ENCODE measurements around the gene TENT4A. TPM values are rescaled to one million over a fixed set of nuclear protein-coding genes. Genes with fewer than 3 reads are reported as not detected.
A peak's percentile ranks its signal among the peaks of the same experiment; 100 is the strongest.

Gene TENT4A
- total and polyA plus RNA-seq, 2 of the 4 experiments (the other 2 are of a cell fraction): 5.9 to 17.2 TPM

- POLR2A ChIA-PET (ENCODE audit: unreplicated experiment): no interaction called here
- TF ChIP-seq MXI1 (IDR thresholded peaks at IDR 0.05; ENCODE audit: borderline replicate concordance, low read depth, low read length): no peak
- TF ChIP-seq, protein P1, sequence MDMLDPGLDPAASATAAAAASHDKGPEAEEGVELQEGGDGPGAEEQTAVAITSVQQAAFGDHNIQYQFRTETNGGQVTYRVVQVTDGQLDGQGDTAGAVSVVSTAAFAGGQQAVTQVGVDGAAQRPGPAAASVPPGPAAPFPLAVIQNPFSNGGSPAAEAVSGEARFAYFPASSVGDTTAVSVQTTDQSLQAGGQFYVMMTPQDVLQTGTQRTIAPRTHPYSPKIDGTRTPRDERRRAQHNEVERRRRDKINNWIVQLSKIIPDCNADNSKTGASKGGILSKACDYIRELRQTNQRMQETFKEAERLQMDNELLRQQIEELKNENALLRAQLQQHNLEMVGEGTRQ (IDR thresholded peaks at IDR 0.05; ENCODE audit: low read depth, low read length): no peak
- no peak for TF ChIP-seq RCOR1 (IDR thresholded peaks at IDR 0.05; ENCODE audit: insufficient replicate concordance, low read length)
- TF ChIP-seq CHD1 (IDR thresholded peaks at IDR 0.05; ENCODE audit: low read depth, low read length): no peak
- TF ChIP-seq FOS (IDR thresholded peaks at IDR 0.05; ENCODE audit: low read depth, low read length): no peak
- TF ChIP-seq, protein P2, sequence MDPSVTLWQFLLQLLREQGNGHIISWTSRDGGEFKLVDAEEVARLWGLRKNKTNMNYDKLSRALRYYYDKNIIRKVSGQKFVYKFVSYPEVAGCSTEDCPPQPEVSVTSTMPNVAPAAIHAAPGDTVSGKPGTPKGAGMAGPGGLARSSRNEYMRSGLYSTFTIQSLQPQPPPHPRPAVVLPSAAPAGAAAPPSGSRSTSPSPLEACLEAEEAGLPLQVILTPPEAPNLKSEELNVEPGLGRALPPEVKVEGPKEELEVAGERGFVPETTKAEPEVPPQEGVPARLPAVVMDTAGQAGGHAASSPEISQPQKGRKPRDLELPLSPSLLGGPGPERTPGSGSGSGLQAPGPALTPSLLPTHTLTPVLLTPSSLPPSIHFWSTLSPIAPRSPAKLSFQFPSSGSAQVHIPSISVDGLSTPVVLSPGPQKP (IDR thresholded peaks at IDR 0.05; ENCODE audit: borderline replicate concordance, low read depth, low read length): no peak
- no peak for TF ChIP-seq RAD21 (IDR thresholded peaks at IDR 0.05; ENCODE audit: low read length)
- TF ChIP-seq NFE2L2 (IDR thresholded peaks at IDR 0.05; ENCODE audit: low read depth, low read length): no peak
- no peak for TF ChIP-seq MAFK (IDR thresholded peaks at IDR 0.05; ENCODE audit: low read depth, low read length)
- no peak for TF ChIP-seq BHLHE40 (IDR thresholded peaks at IDR 0.05; ENCODE audit: low read depth, low read length)
- no peak for TF ChIP-seq SMC3 (IDR thresholded peaks at IDR 0.05; ENCODE audit: low read depth, low read length)
- no peak for TF ChIP-seq CEBPB (IDR thresholded peaks at IDR 0.05; ENCODE audit: low read depth, low read length)
- TF ChIP-seq POLR2A (IDR thresholded peaks at IDR 0.05; ENCODE audit: low read depth, low read length): no peak
- no peak for TF ChIP-seq CTCF (conservative IDR thresholded peaks at IDR 0.05; ENCODE audit: low read depth, low read length)
Observed at GRCh38 chr5:6744841-6745705, 31.8 kb downstream of the TENT4A start.

More at GRCh38 chr5:6744841-6745705, 31.8 kb downstream of the TENT4A start:
- H3K18ac ChIP-seq (ENCODE audit: low read depth, low read length): no peak overlapping the region
- no peak overlapping the region for H2BK120ac ChIP-seq (ENCODE audit: low read depth, low read length)
- H4K20me1 ChIP-seq (ENCODE audit: insufficient read depth, low read length): peaks cover 59% of the 10 kb centered on the region
- dilution Hi-C loops (cut with HindIII; ENCODE audit: low sequenced_read_pairs, unreplicated experiment): no loop called here
- no peak overlapping the region for H4K91ac ChIP-seq (ENCODE audit: insufficient read depth, low read depth, low read length)
- H3K79me1 ChIP-seq (ENCODE audit: low read depth in 1 of 2, low read length in 2 of 2): peaks cover 42 to 69% of the 10 kb centered on the region in 2 experiments
- no peak overlapping the region for H3K4ac ChIP-seq (ENCODE audit: low read depth, low read length)
- WGBS, 2 experiments (ENCODE audit: extremely low coverage in 2 of 2, insufficient read length in 1 of 2): 87% methylated on average over 3 of the region's 12 CpGs; no CpG with 5 or more reads in 1 of the 2 experiments
- H2AK9ac ChIP-seq (replicated peaks; ENCODE audit: low read depth, low read length, poor library complexity): peak overlapping the region; percentile 6
- no peak overlapping the region for H3K9ac ChIP-seq (ENCODE audit: low read depth, low read length)
- H3K9me1 ChIP-seq (ENCODE audit: insufficient read depth, low read length): peaks cover 4% of the 10 kb centered on the region
- peaks cover 2% of the 10 kb centered on the region for H3K4me1 ChIP-seq (ENCODE audit: control insufficient read depth, insufficient read depth, low read length)
- H2AK5ac ChIP-seq (ENCODE audit: low read depth, low read length): no peak overlapping the region
- H3K27me3 ChIP-seq (ENCODE audit: control insufficient read depth, insufficient read depth, low read length): no peaks in the 10 kb centered on the region
- H3K9me3 ChIP-seq (ENCODE audit: control insufficient read depth, insufficient read depth, low read length): no peaks in the 10 kb centered on the region
- H2BK20ac ChIP-seq (ENCODE audit: low read depth, low read length): no peak overlapping the region
- H3K4me2 ChIP-seq (ENCODE audit: low read depth, low read length): no peak overlapping the region
- no peak overlapping the region for H3K23ac ChIP-seq (ENCODE audit: low read depth, low read length)
- H2BK15ac ChIP-seq (ENCODE audit: low read depth, low read length): no peak overlapping the region
- H3K4me3 ChIP-seq (ENCODE audit: insufficient read depth, low read depth, low read length): no peak overlapping the region
- ATAC-seq (ENCODE audit: low read depth) (no peak), DNase-seq (no peak)
- intact Hi-C loops (cut with micrococcal nuclease): loop anchor here (1.0 to 10.0 kb wide), 5 partner anchors 33 to 1253 kb away; partner anchors contain the start of genes MED10, NSUN2, SRD5A1 and TENT4A
- no peak overlapping the region for H2AFZ ChIP-seq (replicated peaks; ENCODE audit: low read length, poor library complexity)
- no peak overlapping the region for H3K56ac ChIP-seq (ENCODE audit: extremely low read depth, insufficient read depth, low read length)
- peaks cover 44% of the 10 kb centered on the region for H3K36me3 ChIP-seq (ENCODE audit: control insufficient read depth, insufficient read depth, low read length)
- no TSS peak for BruUV-seq (replicated peaks)
- H3K14ac ChIP-seq (replicated peaks; ENCODE audit: low read depth, low read length): no peak overlapping the region
- no peak overlapping the region for H3K27ac ChIP-seq (ENCODE audit: insufficient read depth, low read length)
- in situ Hi-C loops (cut with MboI; ENCODE audit: low sequenced_read_pairs): loop anchor here (5.0 to 25.0 kb wide), 2 partner anchors 113 to 1258 kb away; partner anchors contain the start of genes NSUN2 and SRD5A1
- no peak overlapping the region for H2BK5ac ChIP-seq (ENCODE audit: low read depth, low read length, poor library complexity, severe bottlenecking)
- no peak overlapping the region for H4K8ac ChIP-seq (ENCODE audit: low read depth in 2 of 2, low read length in 2 of 2)
- H4K5ac ChIP-seq (ENCODE audit: low read depth, low read length): no peak overlapping the region
- CTCF ChIA-PET: interaction anchor here (0.5 to 1.6 kb wide), 9 partner anchors 11 to 1170 kb away, joined by 3 to 8 read pairs (median 4); no protein-coding TSS in a partner anchor
